DND-41 (cell line): ENCODE data around the gene ZFAND5.

Experiments used
- CTCF ChIP-seq: IDR thresholded peaks from 2 replicates; pipeline ENCODE4 v1.5.1; 2012; ENCODE audit warnings: borderline replicate concordance, low read length, moderate library complexity, mild to moderate bottlenecking; ENCODE audit not compliant: poor library complexity, severe bottlenecking; ENCODE audit errors: extremely low read depth
- EZH2 ChIP-seq: IDR thresholded peaks from 3 replicates; pipeline ENCODE4 v1.6.1; 2012; ENCODE audit warnings: borderline replicate concordance, low read depth, mild to moderate bottlenecking, moderate library complexity, low read length, inconsistent platforms; ENCODE audit not compliant: severe bottlenecking

- TF ChIP-seq EZH2 (no peak), CTCF (no peak)
Measured at GRCh38 chr9:72315510-72316311, 49.3 kb downstream of the ZFAND5 start.
